Natural killer cell (primary cell): Measurements from ENCODE around the gene KRT40. TPM values are rescaled to one million over a fixed set of nuclear protein-coding genes. Genes with fewer than 3 reads are reported as not detected.

Experiments used
- ATAC-seq, 3 donors: fragments of 150-1000 bp in 2 of 3; fragments of 200-7000 bp in 1 of 3; cut with Tn5 transposase; 1 replicate in 1 of 3; 2 replicates in 2 of 3; pipeline ENCODE4 v1.10.0; 2021; ENCODE audit warnings: mild to moderate bottlenecking in 2 of 3, moderate library complexity in 2 of 3
- DNase-seq, 2 donors: peaks; one replicate each; pipeline versions ENCODE4 v3.0.0 to v3.0.0-alpha.2; 2013 to 2021; ENCODE audit warnings: mixed read lengths in 1 of 2
- H3K27ac ChIP-seq: one replicate; pipeline ENCODE4 v1.5.1; 2013; ENCODE audit warnings: mild to moderate bottlenecking, low read length
- H3K27me3 ChIP-seq: one replicate; pipeline ENCODE4 v1.6.1; 2013; ENCODE audit warnings: low read length; ENCODE audit not compliant: control insufficient read depth, insufficient read depth
- H3K36me3 ChIP-seq: one replicate; pipeline ENCODE4 v1.6.1; 2013; ENCODE audit warnings: low read length; ENCODE audit not compliant: control insufficient read depth, insufficient read depth
- H3K4me1 ChIP-seq: one replicate; pipeline ENCODE4 v1.6.1; 2013; ENCODE audit warnings: low read length; ENCODE audit not compliant: control insufficient read depth, insufficient read depth
- H3K4me3 ChIP-seq: one replicate; pipeline ENCODE4 v1.5.1; 2013; ENCODE audit warnings: low read length
- H3K9me3 ChIP-seq: one replicate; pipeline ENCODE4 v1.6.1; 2013; ENCODE audit warnings: low read length; ENCODE audit not compliant: control insufficient read depth, insufficient read depth
- H3K27ac Mint-ChIP-seq, 2 donors: one replicate each; pipeline ENCODE4 v1.8.0; 2022; ENCODE audit warnings: mild to moderate bottlenecking in 2 of 2, mixed read lengths in 2 of 2, moderate library complexity in 1 of 2
- H3K27me3 Mint-ChIP-seq, 2 donors: one replicate each; pipeline ENCODE4 v1.8.0; 2022; ENCODE audit warnings: low read depth in 2 of 2, mixed read lengths in 2 of 2
- H3K36me3 Mint-ChIP-seq: one replicate; pipeline ENCODE4 v1.8.0; 2022; ENCODE audit warnings: mixed read lengths
- H3K4me1 Mint-ChIP-seq, 2 donors: one replicate each; pipeline ENCODE4 v1.8.0; 2022; ENCODE audit warnings: mixed read lengths in 2 of 2
- H3K4me3 Mint-ChIP-seq: one replicate; pipeline ENCODE4 v1.8.0; 2022; ENCODE audit warnings: mild to moderate bottlenecking, moderate library complexity, mixed read lengths
- H3K9me3 Mint-ChIP-seq, 2 donors: one replicate each; pipeline ENCODE4 v1.8.0; 2022; ENCODE audit warnings: mixed read lengths in 2 of 2
- CTCF ChIP-seq: fragments of 200-600 bp; IDR thresholded peaks from one replicate; pipeline ENCODE4 v1.8.0; 2022; ENCODE audit warnings: antibody characterized with exemption
- whole genome bisulfite sequencing: methylation state at CpG from one replicate; pipeline ENCODE4 v1.1.7; 2013; ENCODE audit warnings: missing lambda C conversion rate; ENCODE audit not compliant: insufficient coverage; 5-methylcytosine and 5-hydroxymethylcytosine counted together
- intact Hi-C: fragments of 100-400 bp; cut with micrococcal nuclease; formaldehyde crosslinking; loops from one replicate; pipeline ENCODE4 v1.14.2; 2022
- total RNA-seq, 4 donors: library from RNA; stranded (reverse); fragments of 120-200 nt in 1 of 4; gene quantifications; one replicate each; pipeline versions ENCODE4 v1.2.3 to v1.2.4, GENCODE V29; 2013 to 2022

The KRT40 gene
- total RNA-seq, 3 donors from 2014 or later (not counting 1 experiment from before 2014, with no cell fraction given) = not detected

DNA sequence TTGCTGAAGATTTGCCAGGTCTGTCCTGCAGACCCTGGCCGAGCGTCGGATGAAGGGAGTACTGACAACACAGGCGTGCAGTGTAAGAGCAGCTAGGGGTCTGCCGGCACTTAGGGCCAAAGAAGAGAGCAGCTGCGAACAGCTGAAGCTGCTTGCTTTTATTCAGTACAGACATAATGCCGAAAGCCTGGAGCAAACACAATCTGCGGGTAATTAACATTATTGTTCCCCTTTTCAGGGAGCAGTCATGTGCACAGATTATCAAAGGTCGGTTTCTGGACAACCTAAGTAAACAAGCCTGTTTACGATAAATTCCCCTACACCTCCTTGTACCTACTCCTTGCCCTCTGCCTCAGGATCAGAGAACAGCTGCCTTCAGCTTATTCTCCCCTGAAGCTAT, 34.7 kb downstream of the KRT40 start:
- ATAC-seq (no peak), DNase-seq (no peak)
- WGBS = 60% methylated on average over 10 of the region's 10 CpGs
- H3K27me3 ChIP-seq = peaks cover 7% of the 10 kb centered on the region
- no peak overlapping the region for H3K4me3 ChIP-seq
- Mint-ChIP-seq H3K4me3 (no peak overlapping the region), H3K27me3 (peaks cover 48 to 74% of the 10 kb centered on the region in 2 donors), H3K27ac (no peak overlapping the region), H3K9me3 (no peaks in the 10 kb centered on the region), H3K36me3 (no peaks in the 10 kb centered on the region), H3K4me1 (no peaks in the 10 kb centered on the region)
- intact Hi-C loops = no loop called here
- no peaks in the 10 kb centered on the region for H3K4me1 ChIP-seq
- H3K36me3 ChIP-seq = no peaks in the 10 kb centered on the region
- no peaks in the 10 kb centered on the region for H3K9me3 ChIP-seq
- H3K27ac ChIP-seq = no peak overlapping the region
- no peak for TF ChIP-seq CTCF

GRCh38 chr17:40947929-40948328, 36.2 kb downstream of the KRT40 start:
- Histone ChIP-seq H3K27ac (no peak overlapping the region), H3K36me3 (no peaks in the 10 kb centered on the region), H3K4me1 (no peaks in the 10 kb centered on the region), H3K27me3 (peaks cover 7% of the 10 kb centered on the region), H3K9me3 (no peaks in the 10 kb centered on the region), H3K4me3 (no peak overlapping the region)
- no peaks in the 10 kb centered on the region for H3K9me3 Mint-ChIP-seq
- H3K36me3 Mint-ChIP-seq = no peaks in the 10 kb centered on the region
- intact Hi-C loops = no loop called here
- DNase-seq (no peak), ATAC-seq (no peak)
- peaks cover 41 to 68% of the 10 kb centered on the region in 2 donors for H3K27me3 Mint-ChIP-seq
- no peak overlapping the region for H3K27ac Mint-ChIP-seq
- WGBS = 73% methylated on average over 2 of the region's 2 CpGs
- H3K4me1 Mint-ChIP-seq = no peaks in the 10 kb centered on the region
- no peak for TF ChIP-seq CTCF
- H3K4me3 Mint-ChIP-seq = no peak overlapping the region

- H3K27ac Mint-ChIP-seq = no peak overlapping the region
- Histone ChIP-seq H3K4me3 (no peak overlapping the region), H3K4me1 (no peaks in the 10 kb centered on the region), H3K27ac (no peak overlapping the region), H3K36me3 (no peaks in the 10 kb centered on the region), H3K27me3 (peaks cover 7% of the 10 kb centered on the region), H3K9me3 (no peaks in the 10 kb centered on the region)
- peaks cover 44 to 64% of the 10 kb centered on the region in 2 donors for H3K27me3 Mint-ChIP-seq
- intact Hi-C loops = no loop called here
- H3K36me3 Mint-ChIP-seq = no peaks in the 10 kb centered on the region
- DNase-seq (no peak), ATAC-seq (no peak)
- H3K4me1 Mint-ChIP-seq = no peaks in the 10 kb centered on the region
- TF ChIP-seq CTCF = no peak
- no peaks in the 10 kb centered on the region for H3K9me3 Mint-ChIP-seq
- WGBS = 92% methylated on average over 6 of the region's 6 CpGs
- H3K4me3 Mint-ChIP-seq = no peak overlapping the region
Observed at GRCh38 chr17:40945414-40945813, 38.7 kb downstream of the KRT40 start.

DNA sequence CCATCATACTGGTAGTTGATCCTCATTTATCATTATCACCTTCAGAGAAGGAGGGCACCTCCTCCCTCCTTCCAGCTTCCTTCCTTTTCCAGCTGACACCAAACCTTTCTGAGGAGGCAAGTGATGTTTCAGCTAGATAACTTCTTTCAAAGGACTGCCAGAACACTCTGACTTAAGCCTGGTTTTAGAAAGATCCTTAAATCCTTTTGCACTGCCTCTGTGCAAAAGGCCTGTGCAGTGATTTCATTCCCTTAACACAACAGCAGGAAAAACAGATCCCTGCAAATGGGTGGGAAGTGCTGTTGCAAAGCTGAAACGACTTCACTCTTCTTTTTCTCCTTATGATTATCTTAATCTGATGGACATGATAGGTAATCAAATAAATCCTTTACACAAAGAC, 39.6 kb downstream of the KRT40 start:
- no peak overlapping the region for H3K27ac Mint-ChIP-seq
- intact Hi-C loops = no loop called here
- no CpG with 5 or more reads among the region's 1 CpG for WGBS
- Histone ChIP-seq H3K36me3 (no peaks in the 10 kb centered on the region), H3K27me3 (peaks cover 7% of the 10 kb centered on the region), H3K9me3 (no peaks in the 10 kb centered on the region), H3K27ac (no peak overlapping the region), H3K4me3 (no peak overlapping the region), H3K4me1 (no peaks in the 10 kb centered on the region)
- no peak for ATAC-seq
- H3K4me1 Mint-ChIP-seq = no peaks in the 10 kb centered on the region
- no peak overlapping the region for H3K4me3 Mint-ChIP-seq
- peaks cover 40 to 67% of the 10 kb centered on the region in 2 donors for H3K27me3 Mint-ChIP-seq
- no peaks in the 10 kb centered on the region for H3K9me3 Mint-ChIP-seq
- no peaks in the 10 kb centered on the region for H3K36me3 Mint-ChIP-seq
- no peak for DNase-seq
- TF ChIP-seq CTCF = no peak
